A204.1 (cell line): ENCODE data around the gene NOXO1.

Experiments used
- FAIRE-seq: peaks from 2 replicates; lab custom pipeline; 2012; peaks lifted over from hg19 to GRCh38; lab: Jason Lieb, UNC

Gene NOXO1

DNA sequence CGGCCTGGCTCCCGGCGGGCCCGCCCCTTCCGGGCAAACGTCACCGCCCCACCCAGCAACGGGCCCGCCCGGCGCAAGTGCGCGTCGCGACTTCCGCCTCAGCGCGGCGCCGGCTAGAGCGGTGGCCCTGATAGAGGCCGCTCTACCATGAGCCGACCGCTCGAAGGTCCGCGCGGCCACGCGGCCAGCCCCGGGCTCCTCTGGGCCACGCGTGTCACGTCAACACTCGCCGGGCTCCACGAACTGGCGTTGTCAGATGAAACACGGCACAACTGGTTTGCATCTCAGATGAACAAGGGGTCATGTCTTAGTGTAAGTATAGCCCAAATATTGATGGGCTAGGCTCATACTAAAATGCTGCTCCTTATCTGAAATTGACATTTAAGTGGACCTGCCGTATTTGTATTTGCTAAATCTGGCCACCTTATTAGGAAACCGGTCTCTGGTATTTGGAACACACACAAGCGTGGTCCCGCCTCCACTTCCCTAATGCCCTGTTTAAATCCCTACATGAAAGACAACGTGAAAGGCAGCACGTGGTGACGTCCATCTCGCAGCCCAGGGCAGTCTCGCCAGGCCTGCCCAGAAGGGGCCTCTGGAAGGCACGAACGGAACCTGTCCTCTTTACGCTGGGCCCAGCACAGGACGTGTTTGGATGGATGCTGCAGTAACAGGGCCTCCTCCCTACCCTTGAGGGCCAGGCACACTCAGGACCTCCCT, 28.7 kb upstream of the NOXO1 start, which contains the start of gene ZNF598:
ZNF598 (minus strand) TSS at position 31 of the 720 bp plus-strand sequence.
- FAIRE-seq, result no peak

DNA sequence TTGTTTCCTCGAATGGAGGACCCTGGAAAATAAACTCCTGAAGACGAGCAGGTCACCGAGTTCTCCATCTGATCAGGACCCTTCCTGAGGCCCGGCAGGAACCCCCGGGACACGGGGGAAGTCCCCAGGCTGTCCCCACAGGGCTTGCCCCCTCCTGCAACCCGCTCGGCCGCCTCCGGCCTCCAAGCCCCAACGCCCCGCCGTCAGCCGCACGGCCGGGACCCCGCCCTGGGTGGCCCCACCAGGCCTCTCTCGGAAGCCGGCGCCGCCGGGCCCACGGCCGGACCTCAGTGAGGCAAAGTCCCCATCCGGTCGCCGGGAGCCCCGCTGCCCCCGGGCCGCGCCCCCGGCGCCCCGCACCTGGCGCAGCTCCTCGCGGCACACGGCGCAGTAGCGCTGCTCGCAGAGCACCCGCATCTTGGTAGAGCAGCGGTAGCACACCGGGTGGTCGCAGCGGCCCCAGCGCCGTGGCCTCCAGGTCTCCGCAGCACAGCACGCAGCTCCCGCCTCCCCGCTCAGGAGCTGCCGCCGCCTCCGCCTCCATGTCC, 28.0 kb upstream of the NOXO1 start:
- no peak for FAIRE-seq

DNA sequence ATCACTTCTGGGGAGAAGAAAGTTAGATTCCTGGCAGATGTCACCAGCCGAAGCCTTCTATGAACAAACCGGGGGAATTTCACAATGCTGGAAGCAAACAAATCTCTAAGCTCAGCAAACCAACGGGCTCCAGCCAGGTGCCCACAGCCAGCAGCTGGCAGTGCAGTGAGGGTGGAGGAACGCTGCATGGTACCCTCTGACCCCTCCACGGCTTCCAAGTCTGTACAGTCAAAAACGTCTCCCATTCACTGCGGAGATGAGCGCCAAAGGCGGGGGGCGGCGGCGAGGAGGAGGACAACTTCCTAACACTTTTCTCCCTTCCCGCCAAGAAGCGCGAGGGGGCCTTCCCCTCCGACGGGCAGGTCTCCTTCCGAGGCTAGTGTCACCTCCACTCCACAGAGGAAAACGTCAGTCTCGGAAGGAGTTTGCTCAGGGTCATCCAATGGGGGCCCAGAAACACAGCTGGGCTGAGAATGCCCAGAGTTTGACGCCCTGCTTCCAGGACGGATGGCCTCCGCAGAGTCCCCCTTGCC, 27.4 kb upstream of the NOXO1 start:
- FAIRE-seq, result no peak

DNA sequence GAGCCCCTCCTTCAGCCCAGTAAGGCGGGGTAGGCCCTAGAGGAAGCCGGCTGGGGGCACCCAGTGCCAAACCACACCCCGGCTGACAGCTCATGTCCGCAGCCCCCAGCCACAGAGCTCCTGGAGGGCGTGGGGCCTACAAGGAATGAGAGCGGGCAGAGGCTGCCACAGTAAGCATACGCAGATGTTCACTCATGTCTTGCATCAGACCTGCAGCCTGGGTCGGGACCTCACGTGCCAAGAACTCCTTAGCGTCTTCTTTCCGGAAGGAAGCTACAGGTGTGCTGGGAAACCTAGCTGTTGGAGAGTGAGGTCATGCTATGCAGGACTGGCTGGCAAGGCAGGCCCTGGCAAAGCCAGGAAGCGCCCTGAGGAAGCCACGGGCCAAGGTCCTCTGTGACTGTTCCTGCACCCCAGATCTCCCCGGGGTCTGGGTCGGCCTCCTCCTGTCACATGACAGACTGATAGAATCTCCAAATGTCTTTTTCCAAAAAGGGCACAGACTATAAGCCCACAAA, 26.8 kb upstream of the NOXO1 start:
- FAIRE-seq, result no peak

DNA sequence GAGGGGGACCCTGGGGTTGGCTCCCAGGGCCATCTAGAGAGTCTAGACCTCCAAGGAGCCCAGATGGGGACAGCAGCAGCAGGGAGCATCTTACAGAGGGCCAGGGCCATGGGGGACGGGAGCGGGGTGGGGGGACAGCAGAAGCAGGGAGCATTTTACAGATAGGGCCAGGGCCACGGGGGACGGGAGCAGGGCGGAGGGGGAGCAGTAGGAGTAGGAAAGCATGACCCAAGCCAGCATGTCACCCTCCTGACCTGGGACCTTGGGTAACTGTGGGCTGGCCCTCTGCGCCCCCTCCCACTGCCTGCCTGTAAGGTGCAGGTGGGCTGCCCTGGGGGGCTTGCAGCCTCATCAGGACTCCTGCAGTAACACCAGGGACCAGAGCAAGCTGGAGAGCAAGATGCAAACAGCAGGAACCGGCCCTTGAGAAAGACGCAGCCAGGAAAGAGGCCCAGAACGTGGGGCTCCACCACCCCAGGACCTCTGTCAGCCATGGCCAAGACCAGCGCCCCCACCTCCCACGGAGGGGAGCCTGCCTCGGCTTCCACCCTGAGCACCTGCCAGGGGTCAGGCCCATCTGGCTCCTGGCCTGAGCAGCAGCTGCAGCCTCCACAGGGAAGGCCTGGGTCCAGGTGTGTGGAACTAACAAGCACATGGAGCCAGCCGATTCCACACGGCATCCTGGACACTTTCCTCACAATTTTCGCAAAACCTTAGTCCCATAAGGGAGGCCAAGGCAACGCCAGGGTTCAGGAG, 26.0 kb upstream of the NOXO1 start:
- no peak for FAIRE-seq

DNA sequence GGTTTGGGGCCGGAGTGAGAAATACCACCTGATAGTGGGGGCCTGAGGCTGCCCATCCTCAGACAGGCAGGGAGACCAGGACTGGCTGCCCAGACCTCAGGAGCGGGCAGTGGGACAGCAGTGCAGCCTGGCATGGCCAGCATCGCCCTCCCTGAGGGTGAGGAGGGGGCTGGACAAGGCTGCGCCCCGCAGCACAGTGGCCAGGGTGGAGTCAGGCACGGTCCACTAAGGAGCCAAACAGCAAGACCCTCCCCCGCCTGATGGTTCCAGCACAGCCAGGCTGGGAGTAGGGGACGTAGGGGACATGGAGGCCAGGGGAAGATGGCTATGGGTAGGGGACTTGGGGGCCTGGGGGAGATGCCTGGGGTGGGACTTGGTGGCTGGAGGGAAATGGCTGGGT, 25.0 kb upstream of the NOXO1 start:
- no peak for FAIRE-seq

DNA sequence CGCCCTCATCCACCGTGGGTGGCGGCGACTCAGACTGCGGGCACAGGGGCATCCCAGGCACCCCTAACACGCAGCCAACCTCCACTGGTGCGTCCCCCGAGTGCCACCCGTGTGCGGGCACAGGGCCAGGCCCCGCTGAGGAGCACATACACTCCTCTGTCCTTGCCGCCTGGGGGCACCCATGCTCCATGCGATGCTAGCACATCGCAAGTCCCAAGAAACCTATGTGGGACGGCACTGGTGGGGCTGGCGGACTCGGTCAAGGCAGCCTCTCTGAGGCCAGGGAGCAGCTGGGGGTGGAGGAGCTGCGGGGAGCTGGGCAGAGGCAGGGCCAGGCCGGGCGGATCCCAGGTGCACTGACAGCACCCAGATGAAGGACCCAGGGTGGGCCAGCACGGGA, 24.4 kb upstream of the NOXO1 start:
- FAIRE-seq, result no peak

DNA sequence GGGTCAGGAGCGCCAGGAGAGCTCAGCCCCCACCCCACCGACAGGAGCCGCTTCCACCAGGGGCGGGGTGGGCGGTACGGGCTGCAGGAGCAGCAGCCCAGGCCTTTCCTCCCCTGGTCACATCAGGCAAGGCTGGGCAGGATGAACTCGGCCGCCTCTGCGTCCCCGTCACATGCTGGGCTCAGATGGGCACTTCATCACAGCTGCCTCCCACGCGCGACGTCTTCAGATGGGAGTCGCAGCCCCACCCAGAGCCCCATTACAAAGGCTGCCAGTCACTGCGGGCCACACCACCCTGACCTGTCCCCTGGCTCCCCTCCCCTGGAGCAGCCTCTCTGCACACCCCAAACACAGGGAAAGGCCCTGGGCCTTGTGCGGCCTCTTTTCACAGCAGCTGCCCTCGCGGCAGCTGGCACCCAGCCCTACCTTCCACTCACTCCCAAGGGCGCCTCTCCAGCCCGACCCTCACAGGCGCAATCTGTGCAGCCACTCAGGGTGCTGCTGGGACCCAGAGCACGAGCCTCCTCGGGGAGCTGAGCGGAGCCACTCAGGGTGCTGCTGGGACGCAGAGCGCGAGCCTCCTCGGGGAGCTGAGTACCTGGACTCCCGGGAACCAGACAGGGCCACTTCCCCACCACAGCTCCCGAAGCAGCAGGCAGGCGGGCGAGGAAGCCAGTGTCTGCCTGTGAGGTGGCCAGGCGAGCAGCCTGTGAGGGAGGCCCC, 23.7 kb upstream of the NOXO1 start:
- FAIRE-seq, result no peak

DNA sequence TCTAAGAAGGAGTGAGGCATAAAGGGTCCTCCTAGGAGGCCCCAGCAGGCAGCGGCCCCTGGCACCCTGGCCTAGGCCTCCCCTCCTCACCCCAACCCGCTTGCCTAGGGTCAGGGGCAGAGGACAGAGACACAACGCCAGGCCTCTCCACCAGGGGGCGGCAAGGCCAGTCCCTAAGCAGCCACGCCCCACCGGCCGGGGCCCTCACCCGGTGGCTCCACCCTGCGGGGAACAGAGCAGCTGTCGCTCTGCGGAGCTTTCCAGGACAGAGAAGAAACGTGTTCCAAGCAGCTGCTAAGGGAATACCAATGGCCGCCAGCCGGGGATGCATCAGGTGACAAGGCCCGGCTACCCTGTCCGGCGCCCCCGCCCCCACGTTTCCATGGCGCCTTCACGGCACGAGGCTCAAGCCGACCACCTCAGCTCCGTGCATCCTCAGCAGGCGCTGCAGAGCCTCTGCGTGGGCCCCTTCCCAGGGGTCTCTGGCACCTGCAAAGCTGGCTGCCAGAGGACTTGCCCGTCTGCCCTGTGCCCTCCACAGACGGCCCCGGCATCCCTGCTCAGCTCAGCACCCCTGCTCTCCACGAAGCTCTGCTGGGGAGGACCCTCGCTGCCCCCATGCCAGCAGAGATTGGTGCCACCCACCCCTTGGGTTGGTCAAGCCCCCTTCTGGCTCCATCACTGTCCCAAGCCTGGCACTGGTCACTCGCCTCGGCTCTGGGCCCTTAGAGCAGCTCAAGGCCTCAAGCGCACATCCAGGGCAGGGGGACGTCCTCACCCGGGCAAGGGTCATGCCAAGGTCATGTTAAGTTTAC, 22.8 kb upstream of the NOXO1 start:
- FAIRE-seq, result no peak

DNA sequence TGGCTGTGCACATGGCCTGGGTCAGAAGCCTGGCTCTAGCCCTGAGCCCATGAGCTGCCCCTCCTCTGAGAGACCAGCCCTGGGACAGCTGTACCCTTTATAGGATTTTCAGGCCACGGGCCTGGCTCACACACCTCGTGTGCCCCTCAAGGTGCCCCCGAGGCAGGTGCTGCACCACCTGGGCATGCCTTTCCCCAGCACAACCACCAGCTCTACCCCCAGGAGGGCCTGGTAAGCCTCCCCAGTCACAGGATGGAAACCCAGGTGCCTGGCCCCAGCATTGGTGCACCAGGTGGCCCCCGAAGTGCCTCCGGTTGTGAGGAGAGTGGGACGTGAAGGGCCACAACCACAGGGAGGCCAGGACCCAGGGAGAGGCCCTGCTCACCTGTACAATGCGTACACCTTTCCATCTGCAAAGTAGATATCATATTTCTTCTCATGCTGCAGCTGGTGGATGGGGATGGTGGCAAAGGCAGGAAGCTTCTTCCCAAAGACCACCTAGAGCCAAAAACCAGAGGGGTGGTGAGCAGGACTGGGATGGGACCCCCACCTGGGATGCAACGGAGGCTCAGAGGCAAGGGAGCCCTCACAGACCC, 22.1 kb upstream of the NOXO1 start:
- no peak for FAIRE-seq

DNA sequence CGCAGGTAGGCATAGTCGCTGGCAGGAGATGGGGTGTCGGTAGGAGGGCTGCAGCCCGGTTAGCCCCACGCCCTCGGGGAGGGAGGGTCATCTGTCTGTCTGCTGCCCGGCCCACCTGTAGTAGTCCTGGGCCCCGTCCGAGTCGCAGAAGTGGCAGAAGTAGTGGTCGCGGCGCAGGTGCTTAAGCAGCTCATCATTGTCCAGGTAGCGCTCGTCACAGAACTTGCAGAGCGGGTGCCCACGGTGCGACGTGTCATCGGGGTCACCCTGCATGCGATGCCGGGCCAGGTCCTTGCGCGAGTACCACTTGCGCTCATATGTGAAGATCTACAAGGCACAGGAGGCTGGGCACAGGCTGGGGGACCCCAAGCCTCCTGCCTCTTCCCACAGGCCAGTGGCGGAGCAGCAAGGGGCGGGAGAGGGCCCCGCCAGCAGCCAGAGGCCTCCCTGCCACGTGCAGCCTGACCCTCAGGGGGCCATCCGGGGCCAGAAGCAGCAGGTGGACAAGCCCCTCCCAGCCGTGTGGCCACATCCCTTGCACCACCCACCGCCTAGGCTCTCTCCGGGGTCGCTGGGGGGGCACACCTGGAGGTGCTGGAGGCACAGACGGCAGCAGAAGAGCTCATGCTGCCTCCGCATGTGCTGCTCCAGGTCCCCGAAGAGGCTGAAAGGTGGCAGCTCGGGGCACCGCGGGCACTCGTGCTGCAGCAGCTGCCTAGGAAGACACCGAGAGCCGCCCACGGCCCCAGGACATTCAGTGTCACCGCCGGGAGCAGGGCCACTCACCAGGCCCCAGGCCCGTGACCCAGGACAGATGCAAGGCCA, 21.3 kb upstream of the NOXO1 start:
- FAIRE-seq, result no peak

DNA sequence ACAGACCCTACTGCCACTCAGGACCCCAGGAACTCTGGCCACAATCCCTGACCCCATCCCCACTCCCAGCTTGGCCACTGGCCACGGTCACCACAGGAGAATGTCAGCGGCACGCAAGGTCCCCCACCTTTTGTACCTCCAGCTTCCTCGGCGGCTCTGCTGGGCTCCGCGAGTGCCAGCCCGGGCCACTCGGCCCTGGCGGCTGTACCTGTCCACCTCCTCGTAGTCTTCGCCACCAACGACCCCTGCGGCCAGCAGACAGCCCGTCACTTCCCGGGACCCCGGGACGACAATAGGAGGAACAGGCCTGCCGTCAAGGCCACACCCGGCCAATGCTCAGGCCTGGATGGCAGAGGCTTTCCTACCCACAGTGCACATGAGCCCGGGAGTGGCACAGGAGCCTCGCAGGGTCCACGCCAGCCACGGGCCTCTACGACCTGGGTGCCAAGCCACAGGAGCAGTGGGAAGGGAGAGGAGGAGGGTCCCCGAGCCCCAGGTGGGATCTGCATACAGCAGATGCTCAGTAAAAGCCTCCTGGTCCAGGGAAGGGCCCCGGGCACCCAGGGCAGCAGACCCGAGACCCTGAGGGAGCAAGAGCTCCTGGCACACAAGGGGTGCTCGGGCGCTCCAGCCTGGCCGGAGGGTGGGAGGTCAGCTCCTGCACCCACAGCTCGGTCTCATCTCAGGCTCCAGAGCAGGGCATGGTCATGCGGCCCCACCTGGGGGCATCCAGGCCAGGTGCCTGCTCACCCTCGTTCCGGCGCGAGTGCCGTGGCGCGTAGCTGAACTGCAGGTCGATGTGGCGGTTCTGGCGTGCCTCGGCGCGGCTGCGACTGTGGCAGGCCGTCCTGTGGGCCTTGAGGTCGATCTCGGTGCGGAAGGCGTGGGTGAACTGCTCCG, 20.4 kb upstream of the NOXO1 start:
- FAIRE-seq, result no peak

DNA sequence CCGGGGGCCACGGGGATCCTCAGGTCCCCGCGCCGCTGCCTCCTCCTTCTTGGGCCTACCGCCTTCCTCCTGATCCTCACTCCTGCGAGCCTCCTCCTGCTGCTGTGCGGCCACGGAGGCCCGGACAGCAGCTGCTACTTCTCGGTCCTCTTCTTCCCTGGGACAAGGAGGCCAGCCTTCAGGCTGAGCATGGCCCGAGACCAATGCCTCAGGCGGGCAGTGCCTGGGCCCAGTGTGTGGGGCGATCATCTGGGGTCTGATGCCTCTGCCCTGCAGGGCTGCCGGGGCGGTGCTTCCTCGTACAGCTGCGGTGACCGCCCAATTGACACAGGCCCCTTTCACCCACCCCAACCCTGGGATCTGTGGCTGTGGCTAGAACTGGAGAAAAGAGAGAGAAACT, 19.8 kb upstream of the NOXO1 start:
- FAIRE-seq, result no peak

DNA sequence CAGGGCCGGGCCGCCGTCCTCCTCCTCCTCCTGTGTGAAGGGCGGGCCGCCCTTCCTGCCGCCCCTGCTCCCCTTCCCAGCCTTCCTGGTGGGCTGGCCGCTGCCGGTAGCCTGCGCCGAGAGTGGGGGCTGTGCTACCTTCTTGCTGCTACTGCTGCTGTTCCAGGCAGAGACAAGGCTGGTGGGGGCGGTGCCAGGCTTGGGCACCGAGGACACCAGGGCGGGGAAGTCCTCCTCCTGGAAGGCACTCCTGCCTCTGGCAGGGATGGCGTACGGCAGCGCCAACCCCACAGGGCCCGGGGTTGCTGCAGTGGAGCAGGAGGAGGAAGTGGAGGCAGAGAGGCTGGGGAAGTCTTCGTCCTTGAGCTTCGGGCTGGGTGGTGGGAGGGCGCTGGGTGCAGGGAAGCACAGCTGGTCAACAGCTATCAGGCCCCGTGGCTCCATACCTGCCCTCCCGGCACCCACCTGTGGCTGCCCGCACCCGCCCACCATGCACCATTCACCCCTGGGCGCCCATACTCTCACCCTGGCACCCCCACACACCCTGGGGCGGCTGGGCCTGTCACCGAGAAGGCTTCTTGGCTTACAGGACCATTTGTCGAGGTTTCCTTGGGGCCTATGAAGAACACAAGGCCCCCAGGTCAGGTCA, 18.7 kb upstream of the NOXO1 start:
- no peak for FAIRE-seq

DNA sequence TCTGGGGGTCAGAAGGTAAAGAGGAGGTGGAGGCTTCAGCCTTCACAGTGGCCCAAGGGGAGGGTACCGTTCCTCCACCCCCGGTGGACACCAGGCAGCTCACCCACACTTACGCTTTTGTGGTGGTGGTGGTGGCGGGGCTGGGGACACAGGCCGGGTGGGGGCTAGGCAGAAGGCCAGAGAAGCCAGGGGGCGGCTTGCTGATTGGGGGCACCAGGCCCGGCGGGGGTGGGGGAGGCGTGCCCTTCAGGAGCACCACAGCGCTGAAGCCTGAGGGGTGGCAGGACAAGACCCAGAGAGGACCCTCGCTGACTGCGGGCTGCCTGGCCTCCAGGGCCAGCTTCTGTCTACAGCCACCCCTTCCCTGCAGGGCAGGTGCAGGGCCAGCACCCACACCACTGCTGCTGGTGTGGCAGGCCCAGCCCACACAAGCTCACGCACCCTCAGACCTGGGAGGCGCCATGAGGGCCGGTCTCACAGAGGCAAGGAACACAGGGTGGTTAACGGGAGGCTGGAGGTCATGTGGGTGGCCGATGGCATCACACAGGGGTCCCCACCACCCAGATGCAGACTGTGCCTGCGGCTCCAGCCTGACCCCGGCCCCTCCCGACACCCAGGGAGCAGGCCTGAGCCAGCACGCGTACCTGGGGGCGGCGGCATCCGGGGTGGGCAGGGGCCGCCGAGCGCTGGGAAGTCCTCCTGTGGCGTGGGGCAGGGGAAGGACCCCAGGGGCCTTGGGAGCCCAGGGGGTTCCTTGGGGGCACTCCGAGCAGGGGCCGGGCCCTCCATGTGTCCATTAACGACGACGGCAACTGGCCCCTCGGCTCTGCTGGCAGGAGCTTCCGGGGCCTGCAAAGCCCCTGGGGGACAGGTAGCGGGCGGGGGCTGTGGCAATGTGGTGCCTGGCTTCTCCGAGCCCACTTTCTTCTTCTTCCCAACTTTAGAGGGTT, 17.9 kb upstream of the NOXO1 start:
- no peak for FAIRE-seq

DNA sequence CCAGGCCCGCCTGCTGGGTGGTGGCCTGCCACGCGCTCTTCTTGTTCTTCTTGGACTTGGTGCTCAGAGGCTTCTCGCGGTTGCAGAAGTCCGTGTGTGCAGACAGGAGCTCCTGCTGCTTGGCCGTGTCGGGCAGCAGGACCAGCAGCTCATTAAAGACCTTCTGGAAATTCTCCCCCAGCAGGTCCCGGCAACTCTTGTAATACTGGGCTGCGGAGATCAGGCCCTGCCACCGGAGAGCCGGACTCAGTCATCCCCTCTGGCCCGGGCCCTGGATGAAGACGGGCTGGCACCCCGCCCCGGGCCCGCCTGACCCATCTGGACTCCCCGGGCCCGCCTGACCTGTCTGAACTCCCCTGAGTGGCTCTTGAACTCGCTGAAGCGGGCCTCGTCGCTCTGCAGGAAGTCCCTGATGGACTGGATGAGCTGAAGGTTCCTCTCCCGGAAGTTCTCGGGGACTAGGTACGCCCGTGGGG, 17.1 kb upstream of the NOXO1 start:
- FAIRE-seq, result no peak
